Measurements from ENCODE around the gene SLC36A4.

- TF ChIP-seq CTCF (conservative IDR thresholded peaks at IDR 0.05; ENCODE audit: low read depth, low read length), result no peak
- no peak for TF ChIP-seq EZH2 (IDR thresholded peaks at IDR 0.05; ENCODE audit: borderline replicate concordance, low read depth, low read length, poor library complexity, severe bottlenecking)
These were observed 42.2 kb upstream of the SLC36A4 start for GRCh38 chr11:93239966-93240365.

All from A673 (cell line).